ENCODE results near the gene FCER2. TPM values are rescaled to one million over a fixed set of nuclear protein-coding genes. Genes with fewer than 3 reads are reported as not detected.

Gene FCER2
- total RNA-seq, 1 experiment from 2014 or later = 0.48 TPM

DNA sequence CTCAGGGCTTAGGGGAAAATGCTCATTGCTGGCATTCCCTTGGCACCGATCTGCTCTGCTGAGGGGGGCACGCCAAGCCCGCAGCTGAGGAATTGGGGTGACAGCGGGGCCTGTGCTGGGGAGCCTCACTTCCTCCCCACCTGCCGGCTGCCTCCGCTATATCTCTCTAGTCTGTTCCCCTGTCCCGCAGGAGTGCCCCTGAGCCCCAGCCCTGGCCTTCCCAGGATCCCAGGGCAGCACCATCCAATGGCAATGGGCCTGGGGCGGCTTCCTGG lies 55.6 kb downstream of the FCER2 start:
- Mint-ChIP-seq H3K9me3 (no peaks in the 10 kb centered on the region), H3K27ac (no peak overlapping the region), H3K4me1 (no peaks in the 10 kb centered on the region), H3K4me3 (no peak overlapping the region), H3K27me3 (ENCODE audit: low read depth) (peaks cover 12% of the 10 kb centered on the region), H3K36me3 (no peaks in the 10 kb centered on the region)
- TF ChIP-seq, protein P1, sequence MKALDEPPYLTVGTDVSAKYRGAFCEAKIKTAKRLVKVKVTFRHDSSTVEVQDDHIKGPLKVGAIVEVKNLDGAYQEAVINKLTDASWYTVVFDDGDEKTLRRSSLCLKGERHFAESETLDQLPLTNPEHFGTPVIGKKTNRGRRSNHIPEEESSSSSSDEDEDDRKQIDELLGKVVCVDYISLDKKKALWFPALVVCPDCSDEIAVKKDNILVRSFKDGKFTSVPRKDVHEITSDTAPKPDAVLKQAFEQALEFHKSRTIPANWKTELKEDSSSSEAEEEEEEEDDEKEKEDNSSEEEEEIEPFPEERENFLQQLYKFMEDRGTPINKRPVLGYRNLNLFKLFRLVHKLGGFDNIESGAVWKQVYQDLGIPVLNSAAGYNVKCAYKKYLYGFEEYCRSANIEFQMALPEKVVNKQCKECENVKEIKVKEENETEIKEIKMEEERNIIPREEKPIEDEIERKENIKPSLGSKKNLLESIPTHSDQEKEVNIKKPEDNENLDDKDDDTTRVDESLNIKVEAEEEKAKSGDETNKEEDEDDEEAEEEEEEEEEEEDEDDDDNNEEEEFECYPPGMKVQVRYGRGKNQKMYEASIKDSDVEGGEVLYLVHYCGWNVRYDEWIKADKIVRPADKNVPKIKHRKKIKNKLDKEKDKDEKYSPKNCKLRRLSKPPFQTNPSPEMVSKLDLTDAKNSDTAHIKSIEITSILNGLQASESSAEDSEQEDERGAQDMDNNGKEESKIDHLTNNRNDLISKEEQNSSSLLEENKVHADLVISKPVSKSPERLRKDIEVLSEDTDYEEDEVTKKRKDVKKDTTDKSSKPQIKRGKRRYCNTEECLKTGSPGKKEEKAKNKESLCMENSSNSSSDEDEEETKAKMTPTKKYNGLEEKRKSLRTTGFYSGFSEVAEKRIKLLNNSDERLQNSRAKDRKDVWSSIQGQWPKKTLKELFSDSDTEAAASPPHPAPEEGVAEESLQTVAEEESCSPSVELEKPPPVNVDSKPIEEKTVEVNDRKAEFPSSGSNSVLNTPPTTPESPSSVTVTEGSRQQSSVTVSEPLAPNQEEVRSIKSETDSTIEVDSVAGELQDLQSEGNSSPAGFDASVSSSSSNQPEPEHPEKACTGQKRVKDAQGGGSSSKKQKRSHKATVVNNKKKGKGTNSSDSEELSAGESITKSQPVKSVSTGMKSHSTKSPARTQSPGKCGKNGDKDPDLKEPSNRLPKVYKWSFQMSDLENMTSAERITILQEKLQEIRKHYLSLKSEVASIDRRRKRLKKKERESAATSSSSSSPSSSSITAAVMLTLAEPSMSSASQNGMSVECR (CRISPR knock-in tag; IDR thresholded peaks at IDR 0.05; ENCODE audit: borderline replicate concordance) = no peak
- TF ChIP-seq MXD4 (CRISPR knock-in tag; IDR thresholded peaks at IDR 0.05; ENCODE audit: borderline replicate concordance) (no peak), OVOL2 (CRISPR knock-in tag; IDR thresholded peaks at IDR 0.05; ENCODE audit: borderline replicate concordance) (no peak), NR3C1 (CRISPR knock-in tag; conservative IDR thresholded peaks at IDR 0.05; ENCODE audit: low read depth) (no peak), TCF7 (CRISPR knock-in tag; IDR thresholded peaks at IDR 0.05; ENCODE audit: low read depth) (no peak), JAZF1 (CRISPR knock-in tag; IDR thresholded peaks at IDR 0.05) (no peak), TEAD4 (CRISPR knock-in tag; IDR thresholded peaks at IDR 0.05) (no peak), EMX1 (CRISPR knock-in tag; IDR thresholded peaks at IDR 0.05) (no peak), GRHL2 (CRISPR knock-in tag; IDR thresholded peaks at IDR 0.05; ENCODE audit: insufficient replicate concordance, severe bottlenecking) (no peak)
- TF ChIP-seq, protein P2, sequence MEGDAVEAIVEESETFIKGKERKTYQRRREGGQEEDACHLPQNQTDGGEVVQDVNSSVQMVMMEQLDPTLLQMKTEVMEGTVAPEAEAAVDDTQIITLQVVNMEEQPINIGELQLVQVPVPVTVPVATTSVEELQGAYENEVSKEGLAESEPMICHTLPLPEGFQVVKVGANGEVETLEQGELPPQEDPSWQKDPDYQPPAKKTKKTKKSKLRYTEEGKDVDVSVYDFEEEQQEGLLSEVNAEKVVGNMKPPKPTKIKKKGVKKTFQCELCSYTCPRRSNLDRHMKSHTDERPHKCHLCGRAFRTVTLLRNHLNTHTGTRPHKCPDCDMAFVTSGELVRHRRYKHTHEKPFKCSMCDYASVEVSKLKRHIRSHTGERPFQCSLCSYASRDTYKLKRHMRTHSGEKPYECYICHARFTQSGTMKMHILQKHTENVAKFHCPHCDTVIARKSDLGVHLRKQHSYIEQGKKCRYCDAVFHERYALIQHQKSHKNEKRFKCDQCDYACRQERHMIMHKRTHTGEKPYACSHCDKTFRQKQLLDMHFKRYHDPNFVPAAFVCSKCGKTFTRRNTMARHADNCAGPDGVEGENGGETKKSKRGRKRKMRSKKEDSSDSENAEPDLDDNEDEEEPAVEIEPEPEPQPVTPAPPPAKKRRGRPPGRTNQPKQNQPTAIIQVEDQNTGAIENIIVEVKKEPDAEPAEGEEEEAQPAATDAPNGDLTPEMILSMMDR (IDR thresholded peaks at IDR 0.05) = no peak
- TF ChIP-seq, protein P3, sequence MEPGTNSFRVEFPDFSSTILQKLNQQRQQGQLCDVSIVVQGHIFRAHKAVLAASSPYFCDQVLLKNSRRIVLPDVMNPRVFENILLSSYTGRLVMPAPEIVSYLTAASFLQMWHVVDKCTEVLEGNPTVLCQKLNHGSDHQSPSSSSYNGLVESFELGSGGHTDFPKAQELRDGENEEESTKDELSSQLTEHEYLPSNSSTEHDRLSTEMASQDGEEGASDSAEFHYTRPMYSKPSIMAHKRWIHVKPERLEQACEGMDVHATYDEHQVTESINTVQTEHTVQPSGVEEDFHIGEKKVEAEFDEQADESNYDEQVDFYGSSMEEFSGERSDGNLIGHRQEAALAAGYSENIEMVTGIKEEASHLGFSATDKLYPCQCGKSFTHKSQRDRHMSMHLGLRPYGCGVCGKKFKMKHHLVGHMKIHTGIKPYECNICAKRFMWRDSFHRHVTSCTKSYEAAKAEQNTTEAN (CRISPR knock-in tag; IDR thresholded peaks at IDR 0.05) = no peak
- TF ChIP-seq, protein P4, sequence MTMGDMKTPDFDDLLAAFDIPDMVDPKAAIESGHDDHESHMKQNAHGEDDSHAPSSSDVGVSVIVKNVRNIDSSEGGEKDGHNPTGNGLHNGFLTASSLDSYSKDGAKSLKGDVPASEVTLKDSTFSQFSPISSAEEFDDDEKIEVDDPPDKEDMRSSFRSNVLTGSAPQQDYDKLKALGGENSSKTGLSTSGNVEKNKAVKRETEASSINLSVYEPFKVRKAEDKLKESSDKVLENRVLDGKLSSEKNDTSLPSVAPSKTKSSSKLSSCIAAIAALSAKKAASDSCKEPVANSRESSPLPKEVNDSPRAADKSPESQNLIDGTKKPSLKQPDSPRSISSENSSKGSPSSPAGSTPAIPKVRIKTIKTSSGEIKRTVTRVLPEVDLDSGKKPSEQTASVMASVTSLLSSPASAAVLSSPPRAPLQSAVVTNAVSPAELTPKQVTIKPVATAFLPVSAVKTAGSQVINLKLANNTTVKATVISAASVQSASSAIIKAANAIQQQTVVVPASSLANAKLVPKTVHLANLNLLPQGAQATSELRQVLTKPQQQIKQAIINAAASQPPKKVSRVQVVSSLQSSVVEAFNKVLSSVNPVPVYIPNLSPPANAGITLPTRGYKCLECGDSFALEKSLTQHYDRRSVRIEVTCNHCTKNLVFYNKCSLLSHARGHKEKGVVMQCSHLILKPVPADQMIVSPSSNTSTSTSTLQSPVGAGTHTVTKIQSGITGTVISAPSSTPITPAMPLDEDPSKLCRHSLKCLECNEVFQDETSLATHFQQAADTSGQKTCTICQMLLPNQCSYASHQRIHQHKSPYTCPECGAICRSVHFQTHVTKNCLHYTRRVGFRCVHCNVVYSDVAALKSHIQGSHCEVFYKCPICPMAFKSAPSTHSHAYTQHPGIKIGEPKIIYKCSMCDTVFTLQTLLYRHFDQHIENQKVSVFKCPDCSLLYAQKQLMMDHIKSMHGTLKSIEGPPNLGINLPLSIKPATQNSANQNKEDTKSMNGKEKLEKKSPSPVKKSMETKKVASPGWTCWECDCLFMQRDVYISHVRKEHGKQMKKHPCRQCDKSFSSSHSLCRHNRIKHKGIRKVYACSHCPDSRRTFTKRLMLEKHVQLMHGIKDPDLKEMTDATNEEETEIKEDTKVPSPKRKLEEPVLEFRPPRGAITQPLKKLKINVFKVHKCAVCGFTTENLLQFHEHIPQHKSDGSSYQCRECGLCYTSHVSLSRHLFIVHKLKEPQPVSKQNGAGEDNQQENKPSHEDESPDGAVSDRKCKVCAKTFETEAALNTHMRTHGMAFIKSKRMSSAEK (CRISPR knock-in tag; IDR thresholded peaks at IDR 0.05; ENCODE audit: borderline replicate concordance) = no peak
- TF ChIP-seq, protein P5, sequence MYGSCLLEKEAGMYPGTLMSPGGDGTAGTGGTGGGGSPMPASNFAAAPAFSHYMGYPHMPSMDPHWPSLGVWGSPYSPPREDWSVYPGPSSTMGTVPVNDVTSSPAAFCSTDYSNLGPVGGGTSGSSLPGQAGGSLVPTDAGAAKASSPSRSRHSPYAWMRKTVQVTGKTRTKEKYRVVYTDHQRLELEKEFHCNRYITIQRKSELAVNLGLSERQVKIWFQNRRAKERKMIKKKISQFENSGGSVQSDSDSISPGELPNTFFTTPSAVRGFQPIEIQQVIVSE (CRISPR knock-in tag; IDR thresholded peaks at IDR 0.05; ENCODE audit: borderline replicate concordance) = no peak
- TF ChIP-seq, protein P6, sequence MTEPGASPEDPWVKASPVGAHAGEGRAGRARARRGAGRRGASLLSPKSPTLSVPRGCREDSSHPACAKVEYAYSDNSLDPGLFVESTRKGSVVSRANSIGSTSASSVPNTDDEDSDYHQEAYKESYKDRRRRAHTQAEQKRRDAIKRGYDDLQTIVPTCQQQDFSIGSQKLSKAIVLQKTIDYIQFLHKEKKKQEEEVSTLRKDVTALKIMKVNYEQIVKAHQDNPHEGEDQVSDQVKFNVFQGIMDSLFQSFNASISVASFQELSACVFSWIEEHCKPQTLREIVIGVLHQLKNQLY (CRISPR knock-in tag; IDR thresholded peaks at IDR 0.05) = no peak
- TF ChIP-seq, protein P7, sequence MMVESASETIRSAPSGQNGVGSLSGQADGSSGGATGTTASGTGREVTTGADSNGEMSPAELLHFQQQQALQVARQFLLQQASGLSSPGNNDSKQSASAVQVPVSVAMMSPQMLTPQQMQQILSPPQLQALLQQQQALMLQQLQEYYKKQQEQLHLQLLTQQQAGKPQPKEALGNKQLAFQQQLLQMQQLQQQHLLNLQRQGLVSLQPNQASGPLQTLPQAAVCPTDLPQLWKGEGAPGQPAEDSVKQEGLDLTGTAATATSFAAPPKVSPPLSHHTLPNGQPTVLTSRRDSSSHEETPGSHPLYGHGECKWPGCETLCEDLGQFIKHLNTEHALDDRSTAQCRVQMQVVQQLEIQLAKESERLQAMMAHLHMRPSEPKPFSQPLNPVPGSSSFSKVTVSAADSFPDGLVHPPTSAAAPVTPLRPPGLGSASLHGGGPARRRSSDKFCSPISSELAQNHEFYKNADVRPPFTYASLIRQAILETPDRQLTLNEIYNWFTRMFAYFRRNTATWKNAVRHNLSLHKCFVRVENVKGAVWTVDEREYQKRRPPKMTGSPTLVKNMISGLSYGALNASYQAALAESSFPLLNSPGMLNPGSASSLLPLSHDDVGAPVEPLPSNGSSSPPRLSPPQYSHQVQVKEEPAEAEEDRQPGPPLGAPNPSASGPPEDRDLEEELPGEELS (CRISPR knock-in tag; IDR thresholded peaks at IDR 0.05) = no peak
- TF ChIP-seq, protein P8, sequence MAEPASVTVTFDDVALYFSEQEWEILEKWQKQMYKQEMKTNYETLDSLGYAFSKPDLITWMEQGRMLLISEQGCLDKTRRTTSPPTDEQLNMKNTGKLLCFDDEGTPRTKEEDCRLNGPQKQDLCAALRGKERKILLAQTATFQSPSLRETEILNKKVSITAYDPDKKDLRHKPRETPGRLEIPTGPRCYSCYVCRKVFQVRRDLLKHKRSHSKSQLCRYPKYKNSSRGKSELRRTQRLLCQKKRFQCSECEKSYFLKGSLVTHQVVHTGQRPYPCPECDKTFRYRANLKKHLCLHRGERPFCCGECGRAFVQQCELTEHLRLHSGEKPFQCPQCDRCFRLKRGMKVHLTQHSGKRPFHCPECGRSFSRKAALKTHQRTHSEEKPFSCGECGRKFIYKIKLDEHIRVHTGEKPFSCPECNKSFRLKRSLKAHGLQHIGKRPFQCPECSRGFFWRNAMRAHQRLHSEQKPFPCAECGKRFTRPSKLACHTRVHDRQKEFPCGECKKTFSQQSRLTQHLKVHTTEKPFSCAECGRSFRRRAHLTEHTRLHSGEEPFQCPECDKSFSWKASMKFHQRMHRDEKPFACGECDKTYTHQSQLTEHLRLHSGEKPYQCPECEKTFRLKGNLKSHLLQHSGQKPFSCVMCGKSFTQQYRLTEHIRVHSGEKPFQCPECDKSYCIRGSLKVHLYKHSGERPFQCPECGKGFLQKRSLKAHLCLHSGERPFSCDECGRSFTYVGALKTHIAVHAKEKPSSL (CRISPR knock-in tag; conservative IDR thresholded peaks at IDR 0.05) = no peak
- TF ChIP-seq, protein P9, sequence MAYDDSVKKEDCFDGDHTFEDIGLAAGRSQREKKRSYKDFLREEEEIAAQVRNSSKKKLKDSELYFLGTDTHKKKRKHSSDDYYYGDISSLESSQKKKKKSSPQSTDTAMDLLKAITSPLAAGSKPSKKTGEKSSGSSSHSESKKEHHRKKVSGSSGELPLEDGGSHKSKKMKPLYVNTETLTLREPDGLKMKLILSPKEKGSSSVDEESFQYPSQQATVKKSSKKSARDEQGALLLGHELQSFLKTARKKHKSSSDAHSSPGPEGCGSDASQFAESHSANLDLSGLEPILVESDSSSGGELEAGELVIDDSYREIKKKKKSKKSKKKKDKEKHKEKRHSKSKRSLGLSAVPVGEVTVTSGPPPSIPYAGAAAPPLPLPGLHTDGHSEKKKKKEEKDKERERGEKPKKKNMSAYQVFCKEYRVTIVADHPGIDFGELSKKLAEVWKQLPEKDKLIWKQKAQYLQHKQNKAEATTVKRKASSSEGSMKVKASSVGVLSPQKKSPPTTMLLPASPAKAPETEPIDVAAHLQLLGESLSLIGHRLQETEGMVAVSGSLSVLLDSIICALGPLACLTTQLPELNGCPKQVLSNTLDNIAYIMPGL (CRISPR knock-in tag; IDR thresholded peaks at IDR 0.05) = no peak
- ChIA-PET POLR2A (no interaction called here), CTCF (no interaction called here)
- DNase-seq (ENCODE audit: low spot score) (no peak), ATAC-seq (no peak)

All from WTC11 (cell line).